Lower leg skin (tissue), 3 donors: ENCODE results near the gene REXO4.

Source experiments
- CTCF ChIP-seq, 3 donors: fragments of 450-650 bp; IDR thresholded peaks; one replicate each; pipeline ENCODE4 v1.5.1; 2016; ENCODE audit warnings: antibody characterized with exemption in 3 of 3, mild to moderate bottlenecking in 3 of 3, moderate library complexity in 2 of 3
- POLR2A ChIP-seq, 2 donors: fragments of 450-650 bp; IDR thresholded peaks; one replicate each; pipeline ENCODE4 v1.6.1; 2016 to 2017; ENCODE audit warnings: antibody characterized with exemption in 2 of 2, mild to moderate bottlenecking in 1 of 2, moderate library complexity in 1 of 2

DNA sequence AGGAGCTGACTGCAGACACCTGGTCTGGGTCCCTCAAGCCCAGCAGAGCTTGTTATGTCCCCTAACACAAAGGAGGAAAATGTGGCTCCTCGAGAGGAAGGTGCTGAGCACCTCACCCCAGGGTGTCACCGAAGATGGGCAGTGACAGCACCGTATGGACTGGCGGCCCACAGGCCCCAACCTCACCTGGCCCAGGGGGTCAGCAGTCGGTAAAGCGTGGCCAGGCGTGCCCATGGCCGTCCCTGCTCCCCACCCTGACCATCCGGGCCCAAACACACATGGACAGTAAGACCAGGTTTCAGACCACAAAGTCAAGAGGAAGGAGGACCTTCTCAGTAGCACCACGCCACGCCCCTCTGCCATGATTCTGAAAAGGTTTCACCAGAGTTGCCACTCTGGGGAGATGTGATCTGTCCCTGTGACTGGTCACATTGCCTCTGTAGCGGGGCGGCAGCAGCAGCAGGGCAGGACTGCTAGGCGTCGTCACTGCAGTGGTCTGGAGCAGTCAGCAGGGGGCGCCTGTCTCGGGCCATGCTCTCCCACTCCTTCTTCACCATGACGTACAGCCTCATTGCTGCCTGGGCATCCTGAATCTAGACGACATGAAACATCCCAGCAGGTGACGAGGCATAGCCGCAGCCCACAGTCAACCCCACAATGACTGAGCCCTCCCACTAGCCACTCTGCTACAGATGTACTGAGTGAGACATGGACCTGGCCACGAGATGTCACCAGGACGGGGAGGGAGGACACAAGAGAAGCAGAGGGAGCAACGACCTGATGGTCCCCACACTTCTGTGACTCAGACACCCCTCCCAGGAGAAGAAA lies 11.1 kb downstream of the REXO4 start:
- TF ChIP-seq POLR2A (IDR thresholded peaks at IDR 0.05): no peak
- peak in 1 of 3 donors; percentile 89 for TF ChIP-seq CTCF (IDR thresholded peaks at IDR 0.05)
